ENCODE measurements around the gene PSMA2.

DNA sequence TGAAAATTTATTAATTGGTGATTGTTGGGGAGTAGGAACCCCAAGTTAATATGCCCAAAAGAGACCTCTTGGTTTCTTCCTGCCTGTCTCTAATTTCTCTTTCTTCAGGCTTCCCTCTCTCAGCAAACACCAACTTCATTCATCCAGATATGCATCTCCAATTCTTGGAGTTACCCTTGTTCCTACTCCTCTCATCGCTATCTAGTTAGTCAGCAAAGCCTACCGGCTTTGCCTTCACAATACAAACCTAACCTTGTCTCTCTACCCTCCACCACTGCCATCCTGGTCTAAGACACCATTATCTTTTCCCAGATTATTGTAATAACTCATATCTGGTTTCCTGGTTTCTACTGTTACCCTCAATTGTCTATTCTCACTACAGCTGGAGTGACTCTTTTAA is 48.1 kb upstream of the PSMA2 start:
- TF ChIP-seq, protein P1, sequence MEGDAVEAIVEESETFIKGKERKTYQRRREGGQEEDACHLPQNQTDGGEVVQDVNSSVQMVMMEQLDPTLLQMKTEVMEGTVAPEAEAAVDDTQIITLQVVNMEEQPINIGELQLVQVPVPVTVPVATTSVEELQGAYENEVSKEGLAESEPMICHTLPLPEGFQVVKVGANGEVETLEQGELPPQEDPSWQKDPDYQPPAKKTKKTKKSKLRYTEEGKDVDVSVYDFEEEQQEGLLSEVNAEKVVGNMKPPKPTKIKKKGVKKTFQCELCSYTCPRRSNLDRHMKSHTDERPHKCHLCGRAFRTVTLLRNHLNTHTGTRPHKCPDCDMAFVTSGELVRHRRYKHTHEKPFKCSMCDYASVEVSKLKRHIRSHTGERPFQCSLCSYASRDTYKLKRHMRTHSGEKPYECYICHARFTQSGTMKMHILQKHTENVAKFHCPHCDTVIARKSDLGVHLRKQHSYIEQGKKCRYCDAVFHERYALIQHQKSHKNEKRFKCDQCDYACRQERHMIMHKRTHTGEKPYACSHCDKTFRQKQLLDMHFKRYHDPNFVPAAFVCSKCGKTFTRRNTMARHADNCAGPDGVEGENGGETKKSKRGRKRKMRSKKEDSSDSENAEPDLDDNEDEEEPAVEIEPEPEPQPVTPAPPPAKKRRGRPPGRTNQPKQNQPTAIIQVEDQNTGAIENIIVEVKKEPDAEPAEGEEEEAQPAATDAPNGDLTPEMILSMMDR (IDR thresholded peaks at IDR 0.05; ENCODE audit: insufficient read depth, low read length, poor library complexity, severe bottlenecking) = no peak
- no peak for TF ChIP-seq EZH2phosphoT487 (conservative IDR thresholded peaks at IDR 0.05; ENCODE audit: low read length)
